Measurements from ENCODE around the gene KIAA0232.

KIAA0232 gene, protein sequence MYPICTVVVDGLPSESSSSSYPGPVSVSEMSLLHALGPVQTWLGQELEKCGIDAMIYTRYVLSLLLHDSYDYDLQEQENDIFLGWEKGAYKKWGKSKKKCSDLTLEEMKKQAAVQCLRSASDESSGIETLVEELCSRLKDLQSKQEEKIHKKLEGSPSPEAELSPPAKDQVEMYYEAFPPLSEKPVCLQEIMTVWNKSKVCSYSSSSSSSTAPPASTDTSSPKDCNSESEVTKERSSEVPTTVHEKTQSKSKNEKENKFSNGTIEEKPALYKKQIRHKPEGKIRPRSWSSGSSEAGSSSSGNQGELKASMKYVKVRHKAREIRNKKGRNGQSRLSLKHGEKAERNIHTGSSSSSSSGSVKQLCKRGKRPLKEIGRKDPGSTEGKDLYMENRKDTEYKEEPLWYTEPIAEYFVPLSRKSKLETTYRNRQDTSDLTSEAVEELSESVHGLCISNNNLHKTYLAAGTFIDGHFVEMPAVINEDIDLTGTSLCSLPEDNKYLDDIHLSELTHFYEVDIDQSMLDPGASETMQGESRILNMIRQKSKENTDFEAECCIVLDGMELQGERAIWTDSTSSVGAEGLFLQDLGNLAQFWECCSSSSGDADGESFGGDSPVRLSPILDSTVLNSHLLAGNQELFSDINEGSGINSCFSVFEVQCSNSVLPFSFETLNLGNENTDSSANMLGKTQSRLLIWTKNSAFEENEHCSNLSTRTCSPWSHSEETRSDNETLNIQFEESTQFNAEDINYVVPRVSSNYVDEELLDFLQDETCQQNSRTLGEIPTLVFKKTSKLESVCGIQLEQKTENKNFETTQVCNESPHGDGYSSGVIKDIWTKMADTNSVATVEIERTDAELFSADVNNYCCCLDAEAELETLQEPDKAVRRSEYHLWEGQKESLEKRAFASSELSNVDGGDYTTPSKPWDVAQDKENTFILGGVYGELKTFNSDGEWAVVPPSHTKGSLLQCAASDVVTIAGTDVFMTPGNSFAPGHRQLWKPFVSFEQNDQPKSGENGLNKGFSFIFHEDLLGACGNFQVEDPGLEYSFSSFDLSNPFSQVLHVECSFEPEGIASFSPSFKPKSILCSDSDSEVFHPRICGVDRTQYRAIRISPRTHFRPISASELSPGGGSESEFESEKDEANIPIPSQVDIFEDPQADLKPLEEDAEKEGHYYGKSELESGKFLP (N-terminal part only)

GRCh38 chr4:6782147-6782845 lies at the start of gene KIAA0232:
Gene KIAA0232, plus strand, starts transcription at chr4:6782727. Its CDS starts 41,727 bp downstream, at chr4:6824454.
- DNase-seq = peak; percentile 94

DNA sequence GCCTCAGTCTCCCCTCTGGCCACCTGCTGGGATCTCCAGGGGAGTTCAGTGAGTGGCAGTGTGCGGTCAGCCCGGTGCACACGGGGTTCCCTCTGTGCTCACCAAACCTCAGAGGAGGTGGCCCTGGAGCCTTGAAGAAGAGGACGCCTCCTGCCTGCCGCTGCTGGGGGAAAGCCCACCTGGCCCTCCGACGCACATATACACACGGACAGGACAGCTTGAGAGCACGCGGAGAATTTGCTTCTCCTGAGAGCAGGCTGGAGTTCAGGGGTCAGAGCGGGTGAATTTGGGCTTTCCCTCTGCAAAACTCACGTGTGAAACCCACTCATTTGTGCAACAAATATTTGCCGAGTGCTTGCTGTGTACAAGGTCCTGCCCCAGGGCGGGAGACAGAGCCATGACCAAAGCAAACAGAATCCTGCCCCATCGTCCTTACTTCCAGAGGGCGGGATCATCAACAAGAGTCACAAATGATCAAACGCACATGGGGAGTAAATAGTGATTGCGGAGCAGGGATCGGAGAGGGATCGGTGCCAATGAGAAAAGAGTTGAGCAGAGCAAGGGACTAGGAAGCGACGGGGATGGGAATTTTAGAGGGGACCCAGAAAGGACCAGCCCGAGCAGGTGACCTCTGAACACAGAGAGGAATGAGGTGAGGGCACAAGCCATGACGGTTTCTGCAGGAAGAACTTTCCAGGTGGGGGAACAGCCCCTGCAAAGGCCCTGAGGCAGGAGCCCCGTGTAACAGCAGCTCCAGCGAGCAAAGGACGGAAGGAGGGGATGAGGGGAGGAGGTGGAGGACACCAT lies 49.0 kb upstream of the KIAA0232 start:
- DNase-seq = no peak

DNA sequence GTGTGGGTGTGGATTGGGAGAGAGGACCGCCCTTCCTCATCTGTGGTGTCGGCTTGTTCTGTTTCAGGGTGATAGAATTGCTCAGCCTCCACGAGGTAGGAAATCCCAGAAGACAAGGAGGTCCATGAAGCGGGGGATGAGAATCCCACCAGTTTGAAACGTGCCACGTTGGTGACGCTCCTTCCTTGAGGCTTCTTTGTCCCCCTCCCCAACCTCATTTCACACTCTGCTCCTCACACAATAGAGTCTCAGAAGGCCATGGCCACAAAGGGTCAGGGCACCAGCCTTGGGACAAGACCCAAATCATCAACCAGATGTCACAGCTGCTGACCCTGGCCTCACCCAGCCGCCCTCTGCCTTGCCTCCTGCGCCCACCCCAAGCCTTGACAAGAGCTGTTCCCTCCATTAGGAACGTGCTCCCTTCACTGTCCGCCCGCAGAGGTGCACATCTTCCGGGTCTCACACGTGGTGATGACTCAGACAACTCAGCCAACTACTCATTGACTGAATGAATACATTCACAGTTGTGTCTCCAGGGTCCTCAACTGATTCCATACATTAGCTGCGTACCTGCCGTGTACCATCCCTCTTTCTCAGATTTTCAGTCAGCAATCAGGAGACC lies 48.3 kb upstream of the KIAA0232 start:
- DNase-seq = no peak

DNA sequence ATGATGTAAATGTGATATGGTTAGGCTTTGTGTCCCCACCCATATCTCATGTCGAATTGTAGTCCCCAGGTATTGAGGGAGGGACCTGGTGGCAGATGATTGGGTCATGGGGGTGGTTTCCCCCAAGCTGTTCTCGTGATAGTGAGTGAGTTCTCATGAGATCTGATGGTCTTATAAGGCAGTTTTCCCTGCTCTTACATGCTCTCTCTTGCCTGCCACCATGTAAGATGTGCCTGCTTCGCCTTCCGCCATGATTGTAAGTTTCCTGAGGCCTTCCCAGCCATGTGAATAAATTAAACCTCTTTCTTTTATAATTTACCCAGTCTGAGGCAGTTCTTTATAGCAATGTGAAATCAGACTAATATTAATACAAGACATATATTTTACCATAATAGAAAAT lies 42.6 kb upstream of the KIAA0232 start:
- DNase-seq = no peak

DNA sequence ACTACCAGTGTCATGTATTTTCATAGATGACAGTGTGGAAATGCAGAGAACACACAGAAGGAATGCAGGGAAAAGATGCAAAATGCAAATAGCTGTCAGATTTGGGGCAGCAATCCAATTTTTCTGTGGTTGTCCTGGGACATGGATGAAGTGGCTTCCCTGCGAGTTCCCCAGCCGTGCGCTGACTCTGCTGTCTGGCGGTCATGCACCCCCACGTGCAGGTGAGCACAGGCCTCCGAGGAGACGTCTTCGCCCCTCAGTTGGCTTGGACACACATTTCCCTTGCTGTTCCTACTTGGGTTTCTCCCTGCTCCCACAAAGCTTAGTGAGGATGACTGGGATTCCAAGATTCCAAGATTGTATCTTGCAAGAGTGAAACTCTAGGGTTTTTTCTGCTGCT lies 42.2 kb upstream of the KIAA0232 start:
- no peak for DNase-seq

DNA sequence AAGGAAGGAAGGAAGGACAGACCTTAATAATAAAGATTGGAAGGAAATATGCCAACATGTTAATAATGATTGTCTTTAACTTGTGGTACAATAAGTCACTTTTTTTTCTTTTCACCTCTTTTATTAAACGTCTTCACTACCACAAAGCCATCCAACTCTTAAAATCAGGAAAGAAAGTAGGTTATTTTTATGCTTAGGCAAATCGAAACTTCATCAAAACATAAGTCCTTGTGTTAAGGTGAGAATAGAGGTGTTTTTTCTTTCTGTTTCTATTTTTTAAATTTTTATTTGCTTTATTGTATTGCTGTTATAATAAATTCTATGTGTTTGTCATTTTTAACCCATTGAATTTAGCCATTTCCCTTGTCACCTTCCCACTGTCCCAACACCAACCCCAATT lies 40.0 kb upstream of the KIAA0232 start:
- no peak for DNase-seq

- no peak for DNase-seq
Measured at GRCh38 chr4:6742989-6743388, 39.5 kb upstream of the KIAA0232 start.

- DNase-seq = peak; percentile 55
Measured at GRCh38 chr4:6746721-6747293, 35.7 kb upstream of the KIAA0232 start.

DNA sequence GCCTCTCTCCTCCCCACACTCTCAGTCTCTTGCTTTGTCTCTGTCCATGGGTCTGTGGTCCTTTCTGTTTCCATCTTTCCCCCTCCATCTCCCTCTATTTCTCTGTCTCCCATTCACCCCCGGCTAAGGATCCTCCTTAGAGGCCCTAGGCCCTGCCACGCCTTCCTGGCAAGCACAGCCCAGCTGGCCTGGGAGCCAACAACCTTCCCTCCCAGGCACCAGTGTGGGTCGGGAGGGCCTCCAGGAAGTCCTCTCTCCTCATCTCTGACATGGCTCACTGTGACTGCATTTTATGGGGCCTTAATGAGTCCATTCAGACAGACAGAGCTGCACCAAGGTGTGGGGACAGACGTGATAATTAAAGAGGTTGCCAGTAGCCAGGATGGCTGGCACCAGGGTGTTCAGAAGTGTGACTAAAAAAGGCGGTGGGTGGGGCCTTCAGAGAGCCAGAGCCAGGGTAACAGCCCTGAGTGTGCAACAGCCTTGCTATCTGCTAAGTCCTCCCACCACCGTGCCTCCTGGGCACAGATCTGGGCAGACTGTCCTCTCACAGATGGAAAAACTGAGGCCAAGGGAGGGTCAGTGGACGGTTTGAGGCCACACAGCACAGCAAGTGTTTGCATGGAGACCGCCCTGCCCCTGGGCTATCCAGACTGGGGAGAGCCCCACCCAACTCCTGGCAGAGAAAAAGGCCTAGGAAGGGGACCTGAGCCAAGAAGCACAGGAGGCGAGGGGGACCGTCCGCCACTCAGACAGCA lies 35.1 kb upstream of the KIAA0232 start:
- peak; percentile 58 for DNase-seq

GRCh38 chr4:6748286-6748685 lies 34.2 kb upstream of the KIAA0232 start:
- DNase-seq = no peak

DNA sequence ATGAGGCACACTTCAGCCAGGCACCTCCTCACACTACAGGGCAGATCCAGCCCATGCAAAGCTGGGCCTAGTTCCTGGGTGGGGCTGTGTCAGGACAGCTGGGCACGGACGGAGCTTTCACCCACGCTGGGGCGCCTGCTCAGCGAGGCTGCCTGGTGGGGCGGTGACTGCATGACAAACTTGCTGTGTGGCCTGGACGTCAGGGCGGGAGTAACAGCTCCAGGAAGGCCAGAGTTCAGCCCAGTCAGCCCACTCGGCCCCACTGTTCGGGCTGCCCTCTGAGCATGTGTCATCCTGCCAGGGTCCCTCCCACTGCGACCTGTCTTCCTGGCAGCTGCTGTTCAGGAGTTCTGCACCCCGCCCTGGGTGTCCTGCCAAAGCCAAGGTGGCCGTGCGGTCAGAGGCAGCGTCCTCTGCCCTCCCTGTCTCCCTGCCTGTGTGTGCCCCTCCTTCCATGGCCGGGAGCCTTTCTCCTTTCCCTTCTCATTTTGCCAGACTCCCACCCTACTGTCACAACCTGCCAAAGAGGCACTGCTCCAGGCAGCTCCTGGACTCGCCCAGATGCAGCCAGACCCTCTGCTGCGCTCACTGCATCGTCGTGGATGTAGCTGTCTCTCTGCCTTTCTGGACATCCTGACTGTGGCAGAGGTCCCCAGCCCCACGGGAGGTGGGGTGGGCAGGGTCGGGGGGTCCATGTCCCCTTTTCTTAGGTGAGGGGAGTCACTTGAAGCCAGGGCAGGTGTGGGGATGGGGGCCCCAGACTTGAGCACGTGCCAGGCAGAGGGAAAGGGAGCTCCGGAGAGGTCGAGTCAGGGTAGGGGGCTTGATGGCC lies 33.0 kb upstream of the KIAA0232 start:
- peak; percentile 75 for DNase-seq

DNA sequence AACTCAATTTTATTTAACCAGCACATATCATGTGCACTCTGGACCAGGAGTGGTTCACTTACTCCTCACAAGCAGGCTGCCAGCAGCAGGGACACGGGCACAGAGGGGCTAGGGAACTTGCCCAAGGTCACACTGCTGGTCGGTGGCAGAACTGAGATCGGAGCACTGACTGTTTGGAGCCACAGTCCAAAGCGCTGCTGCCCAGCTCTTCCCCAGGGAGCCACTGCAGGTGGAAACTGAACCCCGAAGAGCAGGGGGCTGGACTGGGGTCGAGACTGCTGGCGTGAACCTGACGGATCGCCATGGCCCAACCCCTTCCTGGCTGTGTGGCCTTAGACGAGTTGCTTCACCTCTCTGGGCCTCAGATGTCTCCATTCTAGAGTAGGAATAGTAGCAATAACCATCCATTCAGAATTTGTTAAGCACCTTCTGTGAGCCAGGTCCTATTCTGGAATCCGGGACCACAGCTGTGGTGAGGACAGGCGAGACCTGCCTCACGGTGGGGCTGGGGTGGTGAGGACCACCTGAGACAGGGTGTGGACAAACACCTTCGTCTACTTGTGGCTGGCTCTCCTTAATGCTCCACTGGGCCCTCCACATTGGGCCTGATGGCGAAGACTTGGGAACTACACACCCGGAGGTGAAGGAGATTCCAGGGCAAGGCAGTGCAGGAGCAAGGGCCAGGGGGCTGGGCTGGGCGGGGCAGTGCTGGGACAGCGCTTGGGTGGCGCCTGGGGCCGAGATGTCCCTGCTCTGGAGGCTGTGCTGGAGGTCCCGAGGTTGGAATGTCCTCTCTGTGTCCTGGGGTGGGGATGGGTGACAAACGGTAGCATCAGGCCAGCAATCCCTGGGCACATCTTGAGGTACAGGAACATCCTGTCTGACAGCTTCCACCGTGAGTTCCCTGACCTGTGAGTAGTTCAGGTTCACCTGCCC lies 32.0 kb upstream of the KIAA0232 start:
- no peak for DNase-seq

DNA sequence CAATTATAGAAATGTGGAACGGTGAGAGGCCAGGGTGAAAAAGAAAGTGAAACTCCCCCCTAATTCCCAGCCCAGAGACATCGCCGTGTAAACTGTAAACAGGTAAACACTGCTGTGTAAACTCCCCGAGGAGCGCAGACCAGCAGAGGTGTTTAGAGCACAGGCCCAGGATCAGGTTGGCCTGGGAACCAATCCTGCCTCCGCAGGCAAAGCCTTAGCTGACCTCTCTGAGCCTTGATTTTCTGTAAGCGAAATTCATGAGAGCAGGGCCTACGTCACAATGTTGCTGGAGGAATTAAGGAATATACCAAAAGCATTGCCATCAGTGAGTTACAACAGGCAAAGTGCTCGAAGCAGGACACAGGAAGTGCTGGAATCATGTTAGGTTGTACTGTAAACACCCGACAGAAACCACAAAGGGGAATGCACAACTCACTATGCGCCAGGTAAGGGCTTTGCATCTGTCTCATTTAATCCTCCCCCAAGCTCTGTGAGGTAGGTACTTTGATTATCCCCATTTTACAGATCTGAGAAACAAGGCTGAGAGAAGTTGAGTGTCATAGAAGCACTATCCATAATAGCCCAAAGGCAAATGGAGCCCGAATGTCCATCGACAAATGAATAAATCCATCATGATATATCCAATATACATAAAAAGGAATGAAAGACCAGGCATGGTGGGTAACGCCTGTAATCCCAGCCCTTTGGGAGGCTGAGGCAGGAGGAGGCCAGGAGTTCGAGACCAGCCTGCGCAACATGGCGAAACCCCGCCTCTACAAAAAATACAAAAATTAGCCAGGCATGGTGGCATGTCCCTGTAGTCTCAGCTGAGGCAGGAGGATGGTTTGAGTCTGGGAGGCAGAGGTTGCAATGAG lies 30.7 kb upstream of the KIAA0232 start:
- no peak for DNase-seq

DNA sequence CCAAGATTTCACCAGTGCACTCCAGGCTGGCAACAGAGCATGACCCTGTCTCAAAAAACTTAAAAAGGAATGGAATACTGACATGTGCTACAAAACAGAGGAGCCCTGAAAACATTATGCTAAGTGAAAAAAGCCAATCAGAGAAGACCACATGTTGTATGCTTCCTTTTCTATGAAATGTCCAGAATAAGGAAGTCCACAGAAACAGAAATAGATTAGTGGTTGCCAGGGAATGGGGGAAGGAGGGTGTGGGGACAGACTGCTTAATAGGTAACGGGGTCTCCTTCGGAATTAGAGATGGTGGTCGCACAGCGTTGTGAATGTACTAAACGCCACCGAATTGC lies 30.1 kb upstream of the KIAA0232 start:
- DNase-seq = no peak

DNA sequence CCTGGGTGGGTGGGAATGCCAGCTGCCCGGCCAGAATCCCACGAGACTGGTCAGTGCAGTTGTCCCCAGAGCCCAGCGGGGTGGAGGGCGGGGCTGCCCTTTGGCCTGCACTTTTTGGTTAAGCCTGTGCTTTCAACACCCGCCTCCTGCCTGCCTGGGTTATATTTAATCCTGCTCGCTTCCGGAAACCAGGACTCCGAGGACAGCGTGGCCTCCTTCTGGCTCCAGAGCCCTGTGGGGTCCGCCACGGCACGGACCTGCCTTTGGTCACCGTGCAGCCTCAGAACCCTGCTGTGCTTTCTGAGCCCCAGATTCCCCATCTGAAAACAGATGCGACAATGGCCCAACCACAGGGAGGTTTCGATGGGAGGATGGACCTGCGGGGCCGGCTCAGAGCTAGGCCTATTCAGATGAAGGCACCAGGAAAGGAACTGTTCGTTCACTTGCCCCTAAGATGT lies 29.4 kb upstream of the KIAA0232 start:
- DNase-seq = no peak

- no peak for DNase-seq
Measured at GRCh38 chr4:6753891-6754290, 28.6 kb upstream of the KIAA0232 start.

Data from femur (tissue), 1 donor.